BLaER1 treated with 17β-estradiol and CSF1 and Interleukin-3, amounts not matched to agents 10 nM and 100 nM (cell line): ENCODE results near the gene ITGB5.

Experiments used
- H3K27ac ChIP-seq, 11 experiments: shearing (Covaris generic); formaldehyde crosslinking; 2 replicates each; pipeline ENCODE4 v1.8.1; 2022
- H3K27me3 ChIP-seq, 11 experiments: shearing (Covaris generic); formaldehyde crosslinking; 2 replicates each; pipeline ENCODE4 v1.8.1; 2022
- H3K36me3 ChIP-seq, 11 experiments: shearing (Covaris generic); formaldehyde crosslinking; 2 replicates each; pipeline ENCODE4 v1.8.1; 2022
- H3K4me1 ChIP-seq, 10 experiments: shearing (Covaris generic); formaldehyde crosslinking; 2 replicates each; pipeline ENCODE4 v1.8.1; 2022
- H3K4me2 ChIP-seq, 11 experiments: shearing (Covaris generic); formaldehyde crosslinking; 2 replicates each; pipeline ENCODE4 v1.8.1; 2022
- H3K4me3 ChIP-seq, 10 experiments: shearing (Covaris generic); formaldehyde crosslinking; 2 replicates each; pipeline ENCODE4 v1.8.1; 2022
- H3K9ac ChIP-seq, 11 experiments: shearing (Covaris generic); formaldehyde crosslinking; 2 replicates each; pipeline ENCODE4 v1.8.1; 2022
- H3K9me3 ChIP-seq, 11 experiments: shearing (Covaris generic); formaldehyde crosslinking; replicated peaks in 1 of 11; 2 replicates each; pipeline ENCODE4 v1.8.1; 2022
- H4K20me1 ChIP-seq, 11 experiments: shearing (Covaris generic); formaldehyde crosslinking; 2 replicates each; pipeline ENCODE4 v1.8.1; 2022
- Cebpa-rat ChIP-seq, 11 experiments: shearing (Covaris generic); IDR thresholded peaks; 2 replicates each; pipeline ENCODE4 v1.8.1; 2022

ITGB5 gene

GRCh38 chr3:124840331-124840730 is 46.8 kb downstream of the ITGB5 start:
- no peak for TF ChIP-seq Cebpa-rat (IDR thresholded peaks at IDR 0.05)
- Histone ChIP-seq H3K9ac (no peak overlapping the region), H3K27ac (no peak overlapping the region), H3K27me3 (peaks cover 0 to 8% (median under 1%) of the 10 kb centered on the region in 11 experiments; a peak in 8 of 22 replicates), H3K4me1 (peaks cover 7 to 11% (median 9%) of the 10 kb centered on the region in 10 experiments; a peak in 19 of 20 replicates), H3K36me3 (peaks cover 0 to 86% (median 0%) of the 10 kb centered on the region in 11 experiments; a peak in 6 of 22 replicates), H3K4me3 (no peak overlapping the region), H3K9me3 (no peaks in the 10 kb centered on the region), H4K20me1 (peaks cover 0 to 9% (median 0%) of the 10 kb centered on the region in 11 experiments; a peak in 5 of 22 replicates), H3K4me2 (no peak overlapping the region)

- Histone ChIP-seq H3K4me3 (no peak overlapping the region), H3K9me3 (no peaks in the 10 kb centered on the region), H3K36me3 (peaks cover 0 to 82% (median 0%) of the 10 kb centered on the region in 11 experiments; a peak in 6 of 22 replicates), H3K27me3 (peaks cover 0 to 13% (median 5%) of the 10 kb centered on the region in 11 experiments; a peak in 8 of 22 replicates), H3K4me2 (no peak overlapping the region), H3K4me1 (peaks cover 11 to 14% (median 13%) of the 10 kb centered on the region in 10 experiments; a peak in 19 of 20 replicates), H4K20me1 (peaks cover 0 to 14% (median 0%) of the 10 kb centered on the region in 11 experiments; a peak in 5 of 22 replicates), H3K9ac (no peak overlapping the region), H3K27ac (no peak overlapping the region)
- no peak for TF ChIP-seq Cebpa-rat (IDR thresholded peaks at IDR 0.05)
These were observed 47.3 kb downstream of the ITGB5 start for GRCh38 chr3:124839896-124840295.

- peaks cover 0 to 76% (median 0%) of the 10 kb centered on the region in 11 experiments; a peak in 6 of 22 replicates for H3K36me3 ChIP-seq
- H3K27me3 ChIP-seq, result peaks cover 0 to 16% (median 7%) of the 10 kb centered on the region in 11 experiments; a peak in 8 of 22 replicates
- H3K4me1 ChIP-seq, result peaks cover 14 to 18% (median 17%) of the 10 kb centered on the region in 10 experiments; a peak in 19 of 20 replicates
- H3K27ac ChIP-seq, result no peak overlapping the region
- TF ChIP-seq Cebpa-rat (IDR thresholded peaks at IDR 0.05), result no peak
- H3K4me2 ChIP-seq, result no peak overlapping the region
- H3K4me3 ChIP-seq, result no peak overlapping the region
- H3K9me3 ChIP-seq, result no peaks in the 10 kb centered on the region
- peaks cover 0 to 16% (median 0%) of the 10 kb centered on the region in 11 experiments; a peak in 5 of 22 replicates for H4K20me1 ChIP-seq
- H3K9ac ChIP-seq, result no peak overlapping the region
These were observed 48.2 kb downstream of the ITGB5 start for GRCh38 chr3:124838963-124839362.

- H3K27me3 ChIP-seq, result peaks cover 0 to 16% (median 7%) of the 10 kb centered on the region in 11 experiments; a peak in 8 of 22 replicates
- H4K20me1 ChIP-seq, result peaks cover 0 to 16% (median 0%) of the 10 kb centered on the region in 11 experiments; a peak in 5 of 22 replicates
- H3K36me3 ChIP-seq, result peaks cover 0 to 76% (median 0%) of the 10 kb centered on the region in 11 experiments; a peak in 6 of 22 replicates
- peaks cover 14 to 18% (median 17%) of the 10 kb centered on the region in 10 experiments; a peak in 19 of 20 replicates for H3K4me1 ChIP-seq
- no peak overlapping the region for H3K4me2 ChIP-seq
- no peak overlapping the region for H3K27ac ChIP-seq
- no peaks in the 10 kb centered on the region for H3K9me3 ChIP-seq
- H3K9ac ChIP-seq, result no peak overlapping the region
- TF ChIP-seq Cebpa-rat (IDR thresholded peaks at IDR 0.05), result no peak
- no peak overlapping the region for H3K4me3 ChIP-seq
These were observed 49.4 kb downstream of the ITGB5 start for GRCh38 chr3:124837730-124838186.

- H3K9me3 ChIP-seq, result no peaks in the 10 kb centered on the region
- H3K36me3 ChIP-seq, result peaks cover 0 to 76% (median 0%) of the 10 kb centered on the region in 11 experiments; a peak in 5 of 22 replicates
- no peak for TF ChIP-seq Cebpa-rat (IDR thresholded peaks at IDR 0.05)
- peaks cover 14 to 20% (median 17%) of the 10 kb centered on the region in 10 experiments for H3K4me1 ChIP-seq
- no peak overlapping the region for H3K9ac ChIP-seq
- H3K27me3 ChIP-seq, result peaks cover 0 to 16% (median 7%) of the 10 kb centered on the region in 11 experiments; a peak in 8 of 22 replicates
- H3K4me2 ChIP-seq, result no peak overlapping the region
- H3K27ac ChIP-seq, result no peak overlapping the region
- H4K20me1 ChIP-seq, result peaks cover 0 to 16% (median 0%) of the 10 kb centered on the region in 11 experiments; a peak in 5 of 22 replicates
- H3K4me3 ChIP-seq, result no peak overlapping the region
These were observed 50.1 kb downstream of the ITGB5 start for GRCh38 chr3:124837065-124837464.

- peaks cover 0 to 71% (median 0%) of the 10 kb centered on the region in 11 experiments; a peak in 5 of 22 replicates for H3K36me3 ChIP-seq
- no peak for TF ChIP-seq Cebpa-rat (IDR thresholded peaks at IDR 0.05)
- no peaks in the 10 kb centered on the region for H3K9me3 ChIP-seq
- H4K20me1 ChIP-seq, result peaks cover 0 to 16% (median 0%) of the 10 kb centered on the region in 11 experiments; a peak in 5 of 22 replicates
- no peak overlapping the region for H3K4me3 ChIP-seq
- peaks cover 14 to 26% (median 17%) of the 10 kb centered on the region in 10 experiments for H3K4me1 ChIP-seq
- peaks cover 0 to 16% (median 7%) of the 10 kb centered on the region in 11 experiments; a peak in 8 of 22 replicates for H3K27me3 ChIP-seq
- H3K9ac ChIP-seq, result no peak overlapping the region
- H3K27ac ChIP-seq, result no peak overlapping the region
- H3K4me2 ChIP-seq, result peak overlapping the region in 2 of 11 experiments; percentile 67 to 81; a peak in 1 of 22 replicates
These were observed 50.7 kb downstream of the ITGB5 start for GRCh38 chr3:124836448-124836847.

- TF ChIP-seq Cebpa-rat (IDR thresholded peaks at IDR 0.05), result no peak
- H3K9ac ChIP-seq, result 0 out of 22 replicates have a peak overlapping the region, but pooled peaks of 1 of the 11 experiments have one; percentile 4
- H3K27me3 ChIP-seq, result peaks cover 0 to 16% (median 7%) of the 10 kb centered on the region in 11 experiments; a peak in 8 of 22 replicates
- peaks cover 0 to 16% (median 0%) of the 10 kb centered on the region in 11 experiments; a peak in 5 of 22 replicates for H4K20me1 ChIP-seq
- peak overlapping the region in 3 of 11 experiments; percentile 8 to 22 (median 19); a peak in 2 of 22 replicates for H3K27ac ChIP-seq
- H3K4me1 ChIP-seq, result peaks cover 14 to 41% (median 28%) of the 10 kb centered on the region in 10 experiments
- H3K9me3 ChIP-seq, result no peaks in the 10 kb centered on the region
- peaks cover 0 to 56% (median 0%) of the 10 kb centered on the region in 11 experiments; a peak in 4 of 22 replicates for H3K36me3 ChIP-seq
- peak overlapping the region; percentile 59 to 81 (median 68) for H3K4me2 ChIP-seq
- H3K4me3 ChIP-seq, result peak overlapping the region in 4 of 10 experiments; percentile 15 to 45 (median 24); a peak in 4 of 20 replicates
These were observed 52.1 kb downstream of the ITGB5 start for GRCh38 chr3:124834723-124835718.

GRCh38 chr3:124833710-124834332 is 53.3 kb downstream of the ITGB5 start:
- no peak overlapping the region for H3K4me3 ChIP-seq
- H3K27ac ChIP-seq, result no peak overlapping the region
- H3K9ac ChIP-seq, result no peak overlapping the region
- H3K36me3 ChIP-seq, result peaks cover 0 to 44% (median 0%) of the 10 kb centered on the region in 11 experiments; a peak in 2 of 22 replicates
- H3K4me2 ChIP-seq, result no peak overlapping the region
- no peak for TF ChIP-seq Cebpa-rat (IDR thresholded peaks at IDR 0.05)
- peaks cover 0 to 16% (median 7%) of the 10 kb centered on the region in 11 experiments; a peak in 8 of 22 replicates for H3K27me3 ChIP-seq
- peaks cover 0 to 16% (median 0%) of the 10 kb centered on the region in 11 experiments; a peak in 5 of 22 replicates for H4K20me1 ChIP-seq
- peaks cover 21 to 53% (median 39%) of the 10 kb centered on the region in 10 experiments for H3K4me1 ChIP-seq
- H3K9me3 ChIP-seq, result no peaks in the 10 kb centered on the region
